Karpas-422 (cell line): ENCODE measurements around the gene OTUD4. TPM values are rescaled to one million over a fixed set of nuclear protein-coding genes. Genes with fewer than 3 reads are reported as not detected.
"Not testable (repeated sequence)": the region's sequence is repeated elsewhere in the genome, so short reads cannot be mapped to it uniquely, and the experiment has no call there.

Experiments used
- DNase-seq: peaks from one replicate; pipeline ENCODE4 v3.0.0-alpha.2; 2015
- H2AFZ ChIP-seq: fragments of 200-600 bp; sonication (generic); 2 replicates; pipeline ENCODE4 v1.6.1; 2014; ENCODE audit warnings: antibody characterized with exemption, low read length, mixed read lengths
- H3K27ac ChIP-seq: fragments of 200-600 bp; sonication (generic); 2 replicates; pipeline ENCODE4 v1.5.1; 2014; ENCODE audit warnings: mild to moderate bottlenecking, low read length, moderate library complexity
- H3K27me3 ChIP-seq: fragments of 200-600 bp; sonication (generic); 2 replicates; pipeline ENCODE4 v1.6.1; 2014; ENCODE audit warnings: low read length, mixed read lengths
- H3K36me3 ChIP-seq: fragments of 200-600 bp; sonication (generic); 2 replicates; pipeline ENCODE4 v1.6.1; 2014; ENCODE audit warnings: low read length, mixed read lengths; ENCODE audit not compliant: insufficient read depth
- H3K4me1 ChIP-seq: fragments of 200-600 bp; sonication (generic); 2 replicates; pipeline ENCODE4 v1.6.1; 2014; ENCODE audit warnings: mild to moderate bottlenecking, low read length, mixed read lengths
- H3K4me2 ChIP-seq: fragments of 200-600 bp; sonication (generic); 2 replicates; pipeline ENCODE4 v1.6.1; 2014; ENCODE audit warnings: low read length, low read depth, mild to moderate bottlenecking; ENCODE audit not compliant: poor library complexity, severe bottlenecking
- H3K4me3 ChIP-seq: fragments of 200-600 bp; sonication (generic); 2 replicates; pipeline ENCODE4 v1.5.1; 2014; ENCODE audit warnings: mild to moderate bottlenecking, antibody characterized with exemption, low read length, mixed read lengths
- H3K79me2 ChIP-seq: fragments of 200-600 bp; sonication (generic); 2 replicates; pipeline ENCODE4 v1.6.1; 2014; ENCODE audit warnings: mild to moderate bottlenecking, low read length, mixed read lengths
- H3K9ac ChIP-seq: fragments of 200-600 bp; sonication (generic); 2 replicates; pipeline ENCODE4 v1.6.0; 2014; ENCODE audit warnings: low read length
- H3K9me2 ChIP-seq: fragments of 200-600 bp; sonication (generic), shearing (Covaris generic); replicated peaks from 2 replicates; pipeline ENCODE4 v1.6.0; 2014; ENCODE audit warnings: mild to moderate bottlenecking, low read length, moderate library complexity; ENCODE audit not compliant: insufficient read depth
- H3K9me3 ChIP-seq: fragments of 300-700, 200-600 bp; sonication (generic); 2 replicates; pipeline ENCODE4 v1.6.1; 2014; ENCODE audit warnings: low read length, mixed read lengths
- H4K20me1 ChIP-seq: fragments of 200-600 bp; sonication (generic); 2 replicates; pipeline ENCODE4 v1.6.1; 2014; ENCODE audit warnings: mild to moderate bottlenecking, antibody characterized with exemption, low read length, low read depth; ENCODE audit not compliant: insufficient read depth
- total RNA-seq: library from RNA; depleted of rRNA; stranded (reverse); fragments of >200 nt; shearing (Covaris generic); gene quantifications from 2 replicates; pipeline ENCODE4 v1.2.3, GENCODE V29; 2014; ENCODE audit warnings: low replicate concordance

The OTUD4 gene
- total RNA-seq, 1 experiment from 2014 or later: 62.1 TPM

DNA sequence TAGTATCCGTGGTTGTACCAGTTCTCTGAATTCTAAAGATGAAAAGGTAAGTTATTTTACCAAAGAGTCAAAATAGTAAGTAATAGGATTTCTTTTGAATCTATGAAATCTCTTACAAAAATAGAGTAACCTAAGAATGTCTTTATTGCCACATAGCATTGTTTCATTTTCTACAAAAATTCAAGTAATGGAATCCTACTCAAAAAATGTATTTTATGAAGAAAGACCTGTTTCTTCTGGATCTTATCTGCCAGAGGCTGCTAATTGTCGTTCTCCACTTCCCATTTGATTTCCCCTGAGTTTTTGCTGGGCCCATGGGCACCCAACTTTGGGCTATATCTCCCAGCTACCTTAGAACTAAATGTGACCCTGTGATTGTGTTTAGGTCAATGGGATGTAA is 3.2 kb upstream of the OTUD4 start:
- H3K4me2 ChIP-seq: no peak overlapping the region
- no peak for DNase-seq
- H3K9me2 ChIP-seq: no peaks in the 10 kb centered on the region
- no peak overlapping the region for H2AFZ ChIP-seq
- H3K27me3 ChIP-seq: no peaks in the 10 kb centered on the region
- H3K9me3 ChIP-seq: no peaks in the 10 kb centered on the region
- no peaks in the 10 kb centered on the region for H3K36me3 ChIP-seq
- no peak overlapping the region for H3K27ac ChIP-seq
- H3K9ac ChIP-seq: no peak overlapping the region
- peaks cover 6% of the 10 kb centered on the region; the same call in 1 of the 2 replicates for H4K20me1 ChIP-seq
- H3K4me3 ChIP-seq: no peak overlapping the region
- H3K79me2 ChIP-seq: peaks cover 9% of the 10 kb centered on the region
- H3K4me1 ChIP-seq: peaks cover 20% of the 10 kb centered on the region

DNA sequence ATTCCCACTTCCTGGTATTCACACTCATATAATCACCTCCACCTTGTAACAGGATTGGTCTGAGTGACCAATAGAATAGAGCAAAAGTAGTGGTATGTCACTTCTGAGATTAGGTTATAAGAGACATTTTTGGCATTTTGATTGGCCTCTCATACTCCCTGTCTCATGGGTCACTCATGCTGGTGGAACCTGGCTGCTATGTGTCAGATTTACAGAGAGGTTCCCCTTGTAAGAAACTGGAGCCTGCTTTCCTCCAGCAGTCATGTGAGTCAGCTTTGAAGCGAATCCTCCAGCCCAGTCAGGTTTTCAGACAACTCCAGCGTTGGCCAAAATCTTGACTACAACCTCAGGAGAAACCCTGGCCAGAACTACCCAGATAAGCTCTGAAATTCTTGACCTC is 2.6 kb upstream of the OTUD4 start:
- Histone ChIP-seq H3K27ac (no peak overlapping the region), H3K27me3 (no peaks in the 10 kb centered on the region), H3K4me1 (peaks cover 20% of the 10 kb centered on the region), H3K4me2 (no peak overlapping the region), H2AFZ (no peak overlapping the region), H3K9me3 (no peaks in the 10 kb centered on the region), H3K4me3 (no peak overlapping the region), H3K36me3 (no peaks in the 10 kb centered on the region), H4K20me1 (peaks cover 6% of the 10 kb centered on the region; the same call in 1 of the 2 replicates), H3K79me2 (peaks cover 15% of the 10 kb centered on the region), H3K9me2 (no peaks in the 10 kb centered on the region), H3K9ac (no peak overlapping the region)
- DNase-seq: no peak

DNA sequence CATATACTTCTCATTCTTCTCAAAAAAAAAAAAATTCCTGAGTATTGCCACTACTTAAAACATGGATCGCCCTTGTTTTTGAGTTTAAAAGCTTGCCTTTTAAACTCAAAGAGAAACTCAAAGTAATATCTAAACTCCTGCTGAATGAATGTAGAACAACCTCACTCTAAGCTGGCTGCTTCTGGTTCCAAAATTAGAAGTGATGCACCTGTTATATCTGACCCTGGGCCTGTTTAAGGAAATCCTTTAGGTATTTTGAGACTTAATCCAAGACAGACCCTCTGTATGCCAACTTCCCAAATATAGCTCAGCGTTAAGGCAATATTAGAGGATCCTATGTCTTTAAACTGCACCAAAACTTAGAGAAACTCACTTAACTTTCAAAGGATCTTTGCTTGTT is 1.8 kb upstream of the OTUD4 start:
- Histone ChIP-seq H3K4me3 (no peak overlapping the region), H3K27me3 (no peaks in the 10 kb centered on the region), H3K36me3 (no peaks in the 10 kb centered on the region), H3K79me2 (peaks cover 23% of the 10 kb centered on the region), H3K4me1 (peaks cover 23% of the 10 kb centered on the region), H3K9me3 (no peaks in the 10 kb centered on the region), H3K9me2 (no peaks in the 10 kb centered on the region), H4K20me1 (peaks cover 9% of the 10 kb centered on the region; the same call in 1 of the 2 replicates), H3K9ac (no peak overlapping the region), H3K27ac (no peak overlapping the region), H3K4me2 (no peak overlapping the region), H2AFZ (no peak overlapping the region)
- DNase-seq: no peak

DNA sequence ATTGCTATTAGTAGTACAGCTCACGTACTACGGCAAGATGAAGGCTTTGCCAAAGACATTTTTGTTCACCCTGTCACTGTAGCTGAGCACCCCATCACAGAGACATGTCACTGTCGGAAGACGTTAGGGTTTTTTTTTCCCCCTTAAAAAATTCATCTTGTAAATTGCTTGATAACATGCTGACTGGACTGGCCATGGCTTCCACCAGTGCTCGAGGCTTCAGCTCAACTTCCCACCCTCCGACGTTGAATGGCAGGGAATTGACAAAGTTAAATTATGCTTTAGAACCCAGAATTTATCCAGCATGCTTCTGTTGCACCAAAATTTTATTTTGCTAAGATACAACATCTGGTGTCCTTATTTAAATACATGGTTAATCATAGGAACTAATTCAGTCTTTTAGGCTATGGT is 707 bp upstream of the OTUD4 start:
- Histone ChIP-seq H3K4me3 (peak overlapping the region; percentile 73), H3K4me2 (peak overlapping the region; percentile 81), H3K9me3 (no peaks in the 10 kb centered on the region), H3K27me3 (no peaks in the 10 kb centered on the region), H3K9ac (peak overlapping the region; percentile 74), H3K27ac (no peak overlapping the region), H2AFZ (peak overlapping the region; percentile 56), H4K20me1 (peaks cover 13% of the 10 kb centered on the region; the same call in 1 of the 2 replicates), H3K79me2 (peaks cover 34% of the 10 kb centered on the region), H3K36me3 (no peaks in the 10 kb centered on the region), H3K4me1 (peaks cover 20% of the 10 kb centered on the region), H3K9me2 (no peaks in the 10 kb centered on the region)
- DNase-seq: no peak

DNA sequence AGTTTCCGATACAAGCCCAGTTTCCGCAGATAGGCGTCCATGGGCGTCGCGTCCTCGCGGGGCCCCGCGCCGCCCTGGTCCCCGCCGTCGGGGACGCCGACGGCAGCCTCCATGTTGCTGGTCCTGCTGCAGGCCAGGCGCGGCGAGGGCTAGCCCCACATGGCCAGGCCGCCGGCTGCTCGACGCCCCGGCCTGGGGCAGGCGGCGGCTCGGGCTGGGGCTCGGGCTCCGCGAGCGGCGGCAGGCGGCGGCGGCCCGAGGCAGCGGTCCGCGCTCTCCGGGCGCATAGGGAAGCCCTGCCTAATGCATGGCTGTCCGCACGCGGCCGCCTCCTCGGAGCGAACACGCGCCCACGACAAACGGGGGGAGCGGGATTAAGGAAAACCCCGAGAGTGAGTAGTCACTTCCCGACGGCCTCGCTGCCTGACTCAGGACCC is 510 bp downstream of the OTUD4 start:
- H3K79me2 ChIP-seq: peaks cover 46% of the 10 kb centered on the region
- not testable (repeated sequence) for H3K9me2 ChIP-seq, H2AFZ ChIP-seq, H3K36me3 ChIP-seq, DNase-seq, H3K27me3 ChIP-seq, H3K9me3 ChIP-seq
- peak overlapping the region; percentile 88 for H3K27ac ChIP-seq
- peak overlapping the region; percentile 83 for H3K9ac ChIP-seq
- peak overlapping the region; percentile 80 for H3K4me3 ChIP-seq
- H3K4me2 ChIP-seq: peak overlapping the region; percentile 84
- peaks cover 19% of the 10 kb centered on the region for H3K4me1 ChIP-seq
- peaks cover 24% of the 10 kb centered on the region; the same call in 1 of the 2 replicates for H4K20me1 ChIP-seq

DNA sequence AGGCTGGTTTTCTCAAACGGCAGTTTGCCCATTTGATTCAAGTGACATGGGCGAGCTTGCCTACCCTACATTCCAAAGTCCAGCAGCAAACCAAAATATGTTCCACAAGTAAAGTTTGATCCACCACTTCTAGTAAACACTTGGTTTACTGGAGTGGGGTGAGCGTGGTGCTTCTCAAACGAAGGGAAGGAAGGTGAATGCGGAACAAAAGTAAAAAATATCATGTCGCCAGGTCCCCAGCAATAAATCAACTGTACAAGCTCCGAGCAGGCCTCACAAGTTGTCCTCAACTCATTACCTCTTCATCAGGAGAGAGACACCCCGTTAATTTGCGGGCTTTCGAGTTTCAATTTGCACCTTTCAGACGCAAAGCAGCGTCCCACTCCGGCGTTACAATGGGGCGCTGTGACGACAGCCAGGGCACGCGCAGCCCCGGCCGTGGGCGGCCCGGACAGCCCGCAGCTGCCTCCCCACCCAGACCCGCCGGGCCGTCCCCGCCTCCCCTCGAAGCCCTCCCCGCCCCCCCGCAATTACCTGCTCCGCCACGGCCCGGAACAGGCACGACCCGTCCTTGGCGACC is 1.0 kb downstream of the OTUD4 start:
- H3K4me1 ChIP-seq: peaks cover 19% of the 10 kb centered on the region
- H2AFZ ChIP-seq: no peak overlapping the region; the same call in 1 of the 2 replicates
- no peaks in the 10 kb centered on the region for H3K9me3 ChIP-seq
- H3K4me3 ChIP-seq: peak overlapping the region; percentile 80
- H3K36me3 ChIP-seq: peaks cover 10% of the 10 kb centered on the region
- H3K4me2 ChIP-seq: peak overlapping the region; percentile 84
- peak; percentile 94 for DNase-seq
- peaks cover 52% of the 10 kb centered on the region for H3K79me2 ChIP-seq
- peak overlapping the region; percentile 83 for H3K9ac ChIP-seq
- H3K27me3 ChIP-seq: no peaks in the 10 kb centered on the region
- peak overlapping the region; percentile 88 for H3K27ac ChIP-seq
- no peaks in the 10 kb centered on the region for H3K9me2 ChIP-seq
- peaks cover 26% of the 10 kb centered on the region; the same call in 1 of the 2 replicates for H4K20me1 ChIP-seq

DNA sequence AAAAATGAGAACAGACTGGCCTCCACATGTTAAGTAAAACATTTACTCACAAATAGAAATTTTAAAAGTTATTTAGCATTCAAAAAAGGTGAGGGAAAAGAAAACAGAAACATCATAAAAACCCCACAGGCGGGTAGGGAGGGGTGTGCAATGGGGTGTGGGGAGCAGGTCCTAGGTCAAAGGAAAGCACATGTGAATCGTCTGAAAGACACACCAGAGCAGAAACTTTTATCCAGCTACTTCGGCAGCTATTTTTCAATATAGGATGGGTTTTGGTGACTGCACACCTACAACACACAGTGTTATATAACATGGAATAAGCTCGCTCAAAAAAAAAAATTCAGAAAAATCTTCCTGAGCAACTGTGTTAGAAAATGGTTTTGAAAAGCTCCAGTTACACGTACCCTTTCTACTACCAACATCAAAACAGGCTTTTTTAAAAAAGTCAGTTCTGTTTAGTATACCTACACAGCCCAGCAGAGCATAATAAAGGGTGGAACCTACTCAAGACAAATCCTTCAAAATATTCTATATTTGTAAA is 1.6 kb downstream of the OTUD4 start:
- peak; percentile 62 for DNase-seq
- peaks cover 57% of the 10 kb centered on the region for H3K79me2 ChIP-seq
- H3K36me3 ChIP-seq: peaks cover 15% of the 10 kb centered on the region
- H3K4me1 ChIP-seq: peaks cover 19% of the 10 kb centered on the region
- H3K9me3 ChIP-seq: no peaks in the 10 kb centered on the region
- peak overlapping the region; percentile 83 for H3K9ac ChIP-seq
- H2AFZ ChIP-seq: no peak overlapping the region; the same call in 1 of the 2 replicates
- H3K4me2 ChIP-seq: peak overlapping the region; percentile 84
- H3K27ac ChIP-seq: peak overlapping the region; percentile 88
- H3K9me2 ChIP-seq: no peaks in the 10 kb centered on the region
- H3K27me3 ChIP-seq: no peaks in the 10 kb centered on the region
- peak overlapping the region; percentile 80 for H3K4me3 ChIP-seq
- peaks cover 26% of the 10 kb centered on the region; the same call in 1 of the 2 replicates for H4K20me1 ChIP-seq

DNA sequence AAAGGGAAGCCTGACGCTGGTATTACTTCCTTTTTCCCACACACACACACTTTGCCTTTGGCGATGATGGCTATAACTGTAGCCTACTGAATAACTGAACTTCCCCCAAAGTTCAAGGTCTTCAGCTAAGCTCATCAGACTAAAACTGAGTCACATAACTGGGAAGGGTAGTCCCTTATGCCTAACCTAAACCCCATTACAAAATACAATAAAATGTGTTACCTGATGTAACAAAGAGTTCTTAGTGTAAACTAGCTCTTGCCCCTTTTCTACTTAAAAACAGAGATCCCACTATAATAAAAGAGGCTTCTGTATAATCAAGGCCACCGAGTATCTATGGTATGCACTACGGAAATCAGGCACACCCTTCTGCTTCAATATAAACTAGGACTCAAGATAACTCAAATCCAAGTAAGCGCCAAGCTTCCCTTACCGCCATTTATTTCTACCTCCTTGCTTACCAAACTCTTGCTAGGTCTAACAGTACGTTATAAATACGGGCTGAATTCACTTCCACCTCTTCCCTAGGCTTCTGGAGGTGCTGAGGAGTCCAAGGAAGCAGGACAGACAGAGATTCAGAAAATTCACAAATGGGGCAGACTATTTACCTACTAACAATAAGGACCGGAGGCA is 2.4 kb downstream of the OTUD4 start:
- Histone ChIP-seq H2AFZ (no peak overlapping the region), H3K9ac (peak overlapping the region; percentile 83), H3K4me2 (peak overlapping the region; percentile 84), H3K4me1 (peaks cover 19% of the 10 kb centered on the region), H4K20me1 (peaks cover 26% of the 10 kb centered on the region; the same call in 1 of the 2 replicates), H3K36me3 (peaks cover 22% of the 10 kb centered on the region), H3K9me3 (no peaks in the 10 kb centered on the region), H3K4me3 (peak overlapping the region; percentile 80), H3K9me2 (no peaks in the 10 kb centered on the region), H3K79me2 (peaks cover 65% of the 10 kb centered on the region), H3K27me3 (no peaks in the 10 kb centered on the region), H3K27ac (peak overlapping the region; percentile 88)
- peak; percentile 67 for DNase-seq
